ENCODE results near the gene CEP85.

CEP85 gene

DNA sequence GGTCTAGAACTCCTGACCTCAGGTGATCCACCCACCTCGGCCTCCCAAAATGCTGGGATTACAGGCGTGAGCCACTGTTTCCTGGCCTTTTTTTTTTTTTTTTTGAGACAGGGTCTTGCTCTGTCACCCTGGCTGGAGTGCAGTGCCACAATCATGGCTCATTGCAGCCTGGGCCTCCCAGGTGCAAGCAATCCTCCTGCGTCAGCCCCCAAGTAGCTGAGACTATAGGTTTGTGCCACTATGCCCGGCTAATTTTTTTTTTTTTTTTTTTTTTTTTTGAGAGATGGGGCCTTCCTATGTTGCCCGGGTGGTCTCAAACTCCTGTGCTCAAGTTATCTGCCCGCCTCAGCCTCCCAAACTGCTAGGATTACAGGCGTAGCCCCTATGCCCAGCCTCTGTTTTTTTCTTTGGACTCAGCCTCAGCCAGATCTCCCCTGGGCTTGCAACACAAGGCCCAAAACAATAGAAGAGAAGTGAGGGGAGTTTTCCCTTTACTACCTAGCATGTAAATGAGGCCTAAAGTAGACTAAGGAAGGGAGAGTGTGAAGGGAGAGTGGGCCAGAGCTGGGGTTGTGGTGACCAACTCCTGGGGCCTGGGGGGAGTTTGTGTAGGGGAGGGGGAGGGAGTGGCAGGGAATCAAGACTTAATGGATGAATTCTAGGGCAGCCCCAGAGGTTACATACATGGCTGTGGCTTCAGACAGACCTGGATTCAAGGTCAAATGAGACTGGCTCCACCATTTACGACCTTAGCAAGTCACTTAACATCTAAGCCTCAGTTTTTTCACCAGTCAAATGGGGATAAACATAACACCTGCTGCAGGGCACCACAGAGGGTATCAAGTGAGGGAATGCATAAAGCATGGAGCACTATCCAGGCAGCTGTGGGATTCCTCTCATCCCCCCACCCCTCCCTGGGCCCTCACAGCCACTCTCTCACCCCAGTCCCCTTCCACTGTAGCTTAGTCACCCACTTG is 82.2 kb downstream of the CEP85 start:
- no peak for DNase-seq (ENCODE audit: low read depth)

DNA sequence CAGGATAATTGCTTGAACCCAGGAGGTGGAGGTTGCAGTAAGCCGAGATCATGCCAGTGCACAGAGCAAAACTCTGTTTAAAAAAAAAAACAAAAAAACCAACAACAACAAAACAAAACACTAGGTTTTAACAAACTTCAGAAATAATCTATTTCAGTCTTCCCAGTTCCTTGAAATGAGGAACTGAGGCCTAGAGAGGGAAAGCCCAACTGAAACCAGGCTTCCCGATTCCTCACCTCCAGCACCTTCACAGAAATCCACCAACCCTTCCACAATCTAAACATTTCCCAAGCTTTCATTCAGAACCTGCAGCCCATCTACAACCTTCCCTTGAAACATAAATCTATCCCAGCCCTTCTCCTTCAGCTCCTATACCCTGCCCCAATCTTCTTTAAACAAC is 83.1 kb downstream of the CEP85 start:
- no peak for DNase-seq (ENCODE audit: low read depth)

DNA sequence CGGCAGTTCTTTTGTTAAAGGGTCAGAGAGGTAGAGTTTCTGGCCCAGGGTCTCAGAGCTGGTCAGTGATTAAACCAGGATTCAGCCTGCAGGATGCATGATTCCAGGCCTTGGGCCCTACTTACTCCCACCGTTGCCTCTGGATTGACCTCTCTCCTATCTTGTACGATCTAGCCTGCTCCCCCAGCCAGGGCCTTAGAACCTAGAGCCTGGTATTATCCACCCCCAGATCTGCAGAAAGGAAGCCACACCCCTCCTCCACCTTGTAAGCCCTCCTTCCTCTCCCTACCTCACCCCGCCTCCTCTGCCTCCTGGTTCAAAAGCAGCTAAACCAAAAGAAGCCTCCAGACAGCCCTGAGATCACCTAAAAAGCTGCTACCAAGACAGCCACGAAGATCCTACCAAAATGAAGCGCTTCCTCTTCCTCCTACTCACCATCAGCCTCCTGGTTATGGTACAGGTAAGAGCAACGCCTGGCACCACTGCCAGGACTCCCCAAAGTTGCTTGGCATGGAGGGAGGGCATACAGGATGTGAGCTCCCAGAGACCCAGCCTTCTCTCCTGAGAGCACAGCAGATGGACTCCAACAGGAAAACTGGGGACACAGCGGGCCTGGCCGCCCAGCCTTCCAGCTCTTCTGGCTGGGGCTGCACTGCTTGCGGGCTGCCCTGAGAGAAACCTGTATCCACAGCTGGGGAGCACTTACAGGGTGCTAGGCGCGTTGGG is 83.8 kb downstream of the CEP85 start, which contains the start of gene CD52:
TSS of gene CD52 (plus strand) at position 347 of the 726 bp plus-strand sequence. CDS start at position 407, 60 bp downstream.
- DNase-seq (ENCODE audit: low read depth), result no peak

DNA sequence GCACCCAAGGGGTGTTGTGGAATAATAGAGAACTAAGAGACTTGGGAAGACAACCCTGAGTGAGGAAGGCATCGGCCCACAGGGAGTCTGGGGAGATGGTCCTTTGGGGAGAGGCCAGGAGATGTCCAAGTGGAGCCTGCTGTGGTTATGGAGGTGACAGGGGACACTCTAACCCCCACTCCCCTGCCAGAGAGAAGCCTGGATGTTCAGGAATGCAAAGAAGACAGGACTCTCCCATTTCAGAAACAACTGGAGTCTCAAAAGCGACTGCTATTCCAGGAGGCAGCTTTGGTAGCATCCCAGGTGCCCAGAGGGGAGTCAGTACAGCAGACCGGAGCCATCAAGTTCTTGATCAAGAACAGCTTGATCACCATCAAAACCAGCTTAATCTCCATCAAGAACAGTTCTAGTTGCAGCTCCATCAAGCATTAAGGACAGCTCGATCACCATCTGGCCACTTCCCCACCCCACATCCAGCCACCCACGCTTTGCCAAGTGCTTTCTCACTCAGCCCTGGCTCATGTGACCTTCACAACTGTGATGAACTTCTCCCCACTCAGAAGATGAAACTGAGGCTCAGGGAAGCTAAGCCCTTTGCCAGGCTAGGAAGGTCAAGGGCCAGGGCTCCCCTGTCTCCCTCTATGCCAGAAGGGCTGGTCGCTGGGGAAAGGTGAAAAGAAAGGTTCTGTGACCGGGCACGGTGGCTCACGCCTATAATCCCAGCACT is 84.5 kb downstream of the CEP85 start:
- DNase-seq (ENCODE audit: low read depth), result no peak

DNA sequence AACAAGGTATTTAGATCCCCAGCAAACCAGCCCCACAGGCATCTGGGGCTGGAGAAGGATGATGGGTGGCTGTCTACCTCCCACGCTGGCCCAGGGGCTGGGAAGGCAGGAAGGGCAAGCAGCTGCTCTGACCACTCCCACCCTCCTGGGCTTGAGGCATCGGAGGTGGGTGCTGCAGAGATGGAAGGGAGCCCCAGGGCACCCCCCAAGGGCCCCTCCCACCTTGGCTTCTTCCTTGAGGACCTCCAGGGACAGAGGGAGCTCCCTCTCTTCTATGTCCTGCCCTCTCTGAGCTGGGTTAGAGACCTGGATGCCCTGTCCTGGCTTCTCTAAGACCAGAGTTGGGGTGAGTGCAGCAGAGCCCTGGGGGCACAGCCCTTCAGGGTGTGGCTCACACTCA is 86.9 kb downstream of the CEP85 start:
- DNase-seq (ENCODE audit: low read depth), result no peak

DNA sequence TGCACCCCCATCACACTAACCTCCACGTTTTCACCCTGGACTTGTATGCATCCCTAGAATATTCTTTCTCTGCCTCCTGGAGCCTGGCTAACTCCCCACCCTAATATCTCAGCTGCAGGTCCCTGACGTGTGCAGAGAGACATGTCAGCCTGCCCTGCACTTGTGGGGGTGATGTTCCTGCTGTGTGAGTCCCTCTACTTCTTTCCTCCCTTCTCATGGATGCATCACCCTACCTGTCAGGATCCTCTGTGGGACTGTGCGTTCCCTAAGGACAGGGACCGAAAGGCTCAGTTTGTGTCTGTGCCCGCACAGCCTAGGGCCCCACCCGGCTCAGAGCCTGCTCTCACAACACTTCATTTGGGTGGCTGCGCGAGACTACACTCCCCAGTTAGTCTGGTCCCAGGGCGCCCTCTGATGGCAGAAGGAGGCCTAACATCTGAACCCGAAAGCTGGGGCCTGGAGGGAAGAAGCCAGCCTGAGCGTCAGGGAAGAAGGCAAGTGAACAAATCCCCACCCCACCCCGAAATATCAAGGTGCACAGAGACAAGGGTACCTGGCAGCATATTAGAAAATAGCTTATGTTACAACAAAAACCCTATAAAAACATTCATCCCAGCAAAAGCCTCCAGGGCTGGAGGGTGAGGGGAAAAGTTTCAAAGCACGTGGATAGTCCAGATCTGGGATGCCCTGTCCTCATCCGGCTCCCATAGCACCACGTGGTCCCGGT is 87.5 kb downstream of the CEP85 start:
- DNase-seq (ENCODE audit: low read depth), result peak; percentile 45

DNA sequence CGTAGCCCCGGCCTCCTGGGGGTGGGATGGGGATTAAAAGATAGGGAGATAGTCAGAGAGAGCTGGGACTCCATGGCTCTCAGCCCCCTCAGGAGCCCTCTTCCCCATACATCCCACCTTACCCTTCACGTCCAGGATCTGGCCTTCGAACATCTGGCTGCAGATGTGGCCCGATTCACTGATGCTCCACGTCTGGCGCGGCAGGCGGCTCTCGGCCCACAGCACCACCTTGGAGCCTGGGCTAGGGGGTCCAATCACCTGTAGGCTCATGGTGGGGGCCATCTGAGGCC is 88.0 kb downstream of the CEP85 start:
- DNase-seq (ENCODE audit: low read depth), result no peak

DNA sequence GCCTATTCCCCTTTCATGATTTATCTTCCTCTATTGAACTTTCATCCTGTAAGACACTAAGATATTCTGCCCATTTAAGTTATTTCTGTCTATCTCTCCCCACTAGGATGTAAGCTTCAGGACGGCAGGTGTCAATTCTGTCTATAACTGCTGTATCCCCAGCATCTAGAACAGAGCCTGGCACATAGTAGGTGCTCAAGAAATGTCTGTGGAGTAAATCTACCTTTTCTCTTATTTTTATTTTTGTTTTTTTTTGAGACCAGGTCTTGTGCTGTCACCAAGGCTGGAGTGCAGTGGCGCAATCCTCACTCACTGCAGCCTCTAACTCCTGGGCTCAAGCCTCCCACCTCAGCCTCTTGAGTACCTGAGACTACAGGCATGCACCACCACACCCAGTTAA is 89.4 kb downstream of the CEP85 start:
- DNase-seq (ENCODE audit: low read depth), result no peak

DNA sequence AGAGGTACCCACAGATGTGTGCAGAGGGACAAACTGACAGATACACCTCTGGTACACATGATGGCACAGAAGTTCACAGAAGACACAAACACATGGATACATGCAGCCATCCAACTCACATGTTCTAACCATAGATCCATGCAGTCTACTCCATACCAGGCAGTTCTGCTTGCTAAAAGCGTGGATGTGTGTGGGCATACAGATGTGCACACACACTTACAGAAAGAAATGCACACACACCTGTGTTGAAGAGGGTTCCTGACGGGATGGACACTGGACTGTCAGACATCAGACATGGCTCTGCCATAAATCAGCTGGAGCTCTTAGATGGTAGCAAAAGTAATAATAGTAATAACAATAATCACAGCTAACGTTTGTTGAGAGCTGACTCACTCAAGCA is 90.5 kb downstream of the CEP85 start:
- no peak for DNase-seq (ENCODE audit: low read depth)

DNA sequence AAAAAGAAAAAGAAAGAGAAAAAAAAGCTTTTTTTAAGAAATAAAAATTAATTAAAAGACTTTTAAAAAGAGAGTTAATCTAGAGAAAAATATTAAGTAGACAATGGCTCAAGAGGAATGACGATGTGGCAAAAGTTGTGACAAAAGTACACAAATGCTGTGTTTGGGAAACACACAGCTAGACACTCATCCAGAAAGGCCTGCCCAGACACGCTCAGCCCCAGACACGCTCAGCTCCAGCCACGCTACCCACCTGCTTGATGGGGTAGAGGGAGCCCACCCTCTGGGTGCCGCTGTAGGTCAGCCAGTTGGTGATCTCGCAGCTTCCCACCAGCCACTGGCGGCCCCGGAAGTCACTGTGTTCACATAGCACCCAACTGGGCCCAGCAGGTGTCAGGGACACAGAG is 94.0 kb downstream of the CEP85 start:
- DNase-seq (ENCODE audit: low read depth), result no peak

Data from HS-5 (cell line).